Measurements from ENCODE around the gene SCT. TPM values are rescaled to one million over a fixed set of nuclear protein-coding genes. Genes with fewer than 3 reads are reported as not detected.

SCT gene
- total and polyA plus RNA-seq, 2 of the 4 experiments (the other 2 are of a cell fraction): not detected

DNA sequence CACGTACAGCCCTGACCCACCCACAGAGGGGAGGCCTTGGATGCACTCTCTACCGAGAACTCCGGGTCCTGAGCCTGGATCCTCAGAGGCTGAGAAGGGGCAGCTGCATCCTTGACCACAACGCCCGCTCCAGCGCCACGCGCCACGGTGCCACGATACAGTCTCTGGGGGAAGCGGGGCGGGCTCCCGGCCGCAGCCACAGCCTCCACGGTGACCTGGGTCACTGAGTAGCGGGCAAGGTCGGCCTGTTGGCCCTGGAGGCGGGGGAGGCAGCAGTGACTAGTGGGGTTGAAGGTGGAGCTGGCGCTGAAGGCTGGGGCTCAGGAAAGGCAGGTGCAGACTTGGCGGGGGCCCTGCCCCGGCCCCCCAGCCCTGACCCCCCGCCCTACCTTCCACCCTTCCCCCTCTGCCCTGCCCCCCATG, 7.3 kb downstream of the SCT start:
- peaks cover 6% of the 10 kb centered on the region; the same call in 1 of the 2 replicates for H3K36me3 ChIP-seq (ENCODE audit: control insufficient read depth, insufficient read depth, low read length)
- DNase-seq: no peak
- no peak overlapping the region for H3K27ac ChIP-seq (ENCODE audit: insufficient read depth, low read length)
- in situ Hi-C loops (cut with MboI; ENCODE audit: low sequenced_read_pairs) (no loop called here), dilution Hi-C loops (cut with HindIII; ENCODE audit: low sequenced_read_pairs, unreplicated experiment) (no loop called here), intact Hi-C loops (cut with micrococcal nuclease) (no loop called here)
- no peak for ATAC-seq (ENCODE audit: low read depth)
- BruUV-seq (replicated peaks): no TSS peak
- peaks cover 4% of the 10 kb centered on the region; the same call in 1 of the 2 replicates for H3K4me1 ChIP-seq (ENCODE audit: control insufficient read depth, insufficient read depth, low read length)
- no peak overlapping the region for H2AK9ac ChIP-seq (replicated peaks; ENCODE audit: low read depth, low read length, poor library complexity)
- H3K9me1 ChIP-seq (ENCODE audit: insufficient read depth, low read length): 0 out of 2 replicates have a peak, but pooled peaks cover 3% of the 10 kb centered on the region
- no peak overlapping the region for H3K4ac ChIP-seq (ENCODE audit: low read depth, low read length)
- H2BK15ac ChIP-seq (ENCODE audit: low read depth, low read length): no peak overlapping the region
- no peak overlapping the region for H4K5ac ChIP-seq (ENCODE audit: low read depth, low read length)
- H2BK5ac ChIP-seq (ENCODE audit: low read depth, low read length, poor library complexity, severe bottlenecking): no peak overlapping the region
- no peak overlapping the region for H4K8ac ChIP-seq (ENCODE audit: low read depth in 2 of 2, low read length in 2 of 2)
- CTCF ChIA-PET: no interaction called here
- H2AK5ac ChIP-seq (ENCODE audit: low read depth, low read length): no peak overlapping the region
- H4K20me1 ChIP-seq (ENCODE audit: insufficient read depth, low read length): peaks cover 6% of the 10 kb centered on the region
- H4K91ac ChIP-seq (ENCODE audit: insufficient read depth, low read depth, low read length): no peak overlapping the region
- H3K4me2 ChIP-seq (ENCODE audit: low read depth, low read length): no peak overlapping the region
- POLR2A ChIA-PET (ENCODE audit: unreplicated experiment): no interaction called here
- 93% methylated on average over 3 of the region's 22 CpGs; no CpG with 5 or more reads in 1 of the 2 experiments for WGBS, 2 experiments (ENCODE audit: extremely low coverage in 2 of 2, insufficient read length in 1 of 2)
- H3K56ac ChIP-seq (ENCODE audit: extremely low read depth, insufficient read depth, low read length): no peak overlapping the region
- H3K14ac ChIP-seq (replicated peaks; ENCODE audit: low read depth, low read length): no peak overlapping the region
- H2BK20ac ChIP-seq (ENCODE audit: low read depth, low read length): no peak overlapping the region
- H3K79me1 ChIP-seq (ENCODE audit: low read depth in 1 of 2, low read length in 2 of 2): peaks cover 2 to 25% of the 10 kb centered on the region in 2 experiments; a peak in 2 of 4 replicates
- H3K9me3 ChIP-seq (ENCODE audit: control insufficient read depth, insufficient read depth, low read length): no peaks in the 10 kb centered on the region
- no peak overlapping the region for H2AFZ ChIP-seq (replicated peaks; ENCODE audit: low read length, poor library complexity)
- no peak overlapping the region for H3K4me3 ChIP-seq (ENCODE audit: insufficient read depth, low read depth, low read length)
- TF ChIP-seq, protein P1, sequence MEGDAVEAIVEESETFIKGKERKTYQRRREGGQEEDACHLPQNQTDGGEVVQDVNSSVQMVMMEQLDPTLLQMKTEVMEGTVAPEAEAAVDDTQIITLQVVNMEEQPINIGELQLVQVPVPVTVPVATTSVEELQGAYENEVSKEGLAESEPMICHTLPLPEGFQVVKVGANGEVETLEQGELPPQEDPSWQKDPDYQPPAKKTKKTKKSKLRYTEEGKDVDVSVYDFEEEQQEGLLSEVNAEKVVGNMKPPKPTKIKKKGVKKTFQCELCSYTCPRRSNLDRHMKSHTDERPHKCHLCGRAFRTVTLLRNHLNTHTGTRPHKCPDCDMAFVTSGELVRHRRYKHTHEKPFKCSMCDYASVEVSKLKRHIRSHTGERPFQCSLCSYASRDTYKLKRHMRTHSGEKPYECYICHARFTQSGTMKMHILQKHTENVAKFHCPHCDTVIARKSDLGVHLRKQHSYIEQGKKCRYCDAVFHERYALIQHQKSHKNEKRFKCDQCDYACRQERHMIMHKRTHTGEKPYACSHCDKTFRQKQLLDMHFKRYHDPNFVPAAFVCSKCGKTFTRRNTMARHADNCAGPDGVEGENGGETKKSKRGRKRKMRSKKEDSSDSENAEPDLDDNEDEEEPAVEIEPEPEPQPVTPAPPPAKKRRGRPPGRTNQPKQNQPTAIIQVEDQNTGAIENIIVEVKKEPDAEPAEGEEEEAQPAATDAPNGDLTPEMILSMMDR (conservative IDR thresholded peaks at IDR 0.05; ENCODE audit: low read depth, low read length): no peak
- TF ChIP-seq SMC3 (IDR thresholded peaks at IDR 0.05; ENCODE audit: low read depth, low read length): no peak
- TF ChIP-seq, protein P2, sequence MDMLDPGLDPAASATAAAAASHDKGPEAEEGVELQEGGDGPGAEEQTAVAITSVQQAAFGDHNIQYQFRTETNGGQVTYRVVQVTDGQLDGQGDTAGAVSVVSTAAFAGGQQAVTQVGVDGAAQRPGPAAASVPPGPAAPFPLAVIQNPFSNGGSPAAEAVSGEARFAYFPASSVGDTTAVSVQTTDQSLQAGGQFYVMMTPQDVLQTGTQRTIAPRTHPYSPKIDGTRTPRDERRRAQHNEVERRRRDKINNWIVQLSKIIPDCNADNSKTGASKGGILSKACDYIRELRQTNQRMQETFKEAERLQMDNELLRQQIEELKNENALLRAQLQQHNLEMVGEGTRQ (IDR thresholded peaks at IDR 0.05; ENCODE audit: low read depth, low read length): no peak
- TF ChIP-seq FOS (IDR thresholded peaks at IDR 0.05; ENCODE audit: low read depth, low read length): no peak
- TF ChIP-seq CEBPB (IDR thresholded peaks at IDR 0.05; ENCODE audit: low read depth, low read length): no peak
- no peak for TF ChIP-seq BHLHE40 (IDR thresholded peaks at IDR 0.05; ENCODE audit: low read depth, low read length)
- no peak for TF ChIP-seq RCOR1 (IDR thresholded peaks at IDR 0.05; ENCODE audit: insufficient replicate concordance, low read length)
- TF ChIP-seq, protein P3, sequence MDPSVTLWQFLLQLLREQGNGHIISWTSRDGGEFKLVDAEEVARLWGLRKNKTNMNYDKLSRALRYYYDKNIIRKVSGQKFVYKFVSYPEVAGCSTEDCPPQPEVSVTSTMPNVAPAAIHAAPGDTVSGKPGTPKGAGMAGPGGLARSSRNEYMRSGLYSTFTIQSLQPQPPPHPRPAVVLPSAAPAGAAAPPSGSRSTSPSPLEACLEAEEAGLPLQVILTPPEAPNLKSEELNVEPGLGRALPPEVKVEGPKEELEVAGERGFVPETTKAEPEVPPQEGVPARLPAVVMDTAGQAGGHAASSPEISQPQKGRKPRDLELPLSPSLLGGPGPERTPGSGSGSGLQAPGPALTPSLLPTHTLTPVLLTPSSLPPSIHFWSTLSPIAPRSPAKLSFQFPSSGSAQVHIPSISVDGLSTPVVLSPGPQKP (IDR thresholded peaks at IDR 0.05; ENCODE audit: borderline replicate concordance, low read depth, low read length): no peak
- TF ChIP-seq MAZ (IDR thresholded peaks at IDR 0.05; ENCODE audit: borderline replicate concordance, low read depth, low read length): no peak
- no peak for TF ChIP-seq RFX5 (IDR thresholded peaks at IDR 0.05; ENCODE audit: low read depth, low read length)
- no peak for TF ChIP-seq CHD1 (IDR thresholded peaks at IDR 0.05; ENCODE audit: low read depth, low read length)
- H3K27me3 ChIP-seq (ENCODE audit: control insufficient read depth, insufficient read depth, low read length): no peaks in the 10 kb centered on the region
- H3K9ac ChIP-seq (ENCODE audit: low read depth, low read length): no peak overlapping the region
- no peak overlapping the region for H3K23ac ChIP-seq (ENCODE audit: low read depth, low read length)
- no peak overlapping the region for H2BK120ac ChIP-seq (ENCODE audit: low read depth, low read length)
- no peak overlapping the region for H3K18ac ChIP-seq (ENCODE audit: low read depth, low read length)

Measured in IMR-90 (cell line).